GM20000 (cell line): ENCODE data around the gene TSPAN19.

Source experiments
- DNase-seq: peaks from one replicate; pipeline ENCODE4 v3.0.0; 2012; ENCODE audit warnings: low spot score
- TF ChIP-seq, protein P1 (sequence below): IDR thresholded peaks from 2 replicates; pipeline ENCODE4 v1.5.1; 2012; ENCODE audit warnings: mild to moderate bottlenecking, control low read depth; ENCODE audit errors: extremely low read depth, missing control alignments

Gene TSPAN19

DNA sequence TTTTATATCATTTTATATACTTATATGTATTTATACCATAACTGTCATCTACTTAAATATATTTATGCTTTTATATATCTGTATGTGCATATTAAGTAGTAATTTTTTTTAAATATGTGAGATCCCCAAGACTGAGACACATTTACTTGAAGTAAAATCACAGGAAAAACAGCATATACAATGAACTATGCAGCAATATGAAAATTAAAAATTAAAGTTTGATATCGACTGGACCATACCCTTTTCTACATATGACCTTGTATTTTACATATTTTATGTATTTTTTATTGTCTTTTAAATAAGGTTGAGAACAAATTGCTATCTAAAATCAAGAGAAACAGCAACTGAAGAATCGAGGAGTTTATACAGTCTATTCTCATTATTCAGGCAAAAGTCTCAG lies 50.0 kb downstream of the TSPAN19 start:
- TF ChIP-seq, protein P1, sequence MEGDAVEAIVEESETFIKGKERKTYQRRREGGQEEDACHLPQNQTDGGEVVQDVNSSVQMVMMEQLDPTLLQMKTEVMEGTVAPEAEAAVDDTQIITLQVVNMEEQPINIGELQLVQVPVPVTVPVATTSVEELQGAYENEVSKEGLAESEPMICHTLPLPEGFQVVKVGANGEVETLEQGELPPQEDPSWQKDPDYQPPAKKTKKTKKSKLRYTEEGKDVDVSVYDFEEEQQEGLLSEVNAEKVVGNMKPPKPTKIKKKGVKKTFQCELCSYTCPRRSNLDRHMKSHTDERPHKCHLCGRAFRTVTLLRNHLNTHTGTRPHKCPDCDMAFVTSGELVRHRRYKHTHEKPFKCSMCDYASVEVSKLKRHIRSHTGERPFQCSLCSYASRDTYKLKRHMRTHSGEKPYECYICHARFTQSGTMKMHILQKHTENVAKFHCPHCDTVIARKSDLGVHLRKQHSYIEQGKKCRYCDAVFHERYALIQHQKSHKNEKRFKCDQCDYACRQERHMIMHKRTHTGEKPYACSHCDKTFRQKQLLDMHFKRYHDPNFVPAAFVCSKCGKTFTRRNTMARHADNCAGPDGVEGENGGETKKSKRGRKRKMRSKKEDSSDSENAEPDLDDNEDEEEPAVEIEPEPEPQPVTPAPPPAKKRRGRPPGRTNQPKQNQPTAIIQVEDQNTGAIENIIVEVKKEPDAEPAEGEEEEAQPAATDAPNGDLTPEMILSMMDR: no peak
- DNase-seq: no peak

DNA sequence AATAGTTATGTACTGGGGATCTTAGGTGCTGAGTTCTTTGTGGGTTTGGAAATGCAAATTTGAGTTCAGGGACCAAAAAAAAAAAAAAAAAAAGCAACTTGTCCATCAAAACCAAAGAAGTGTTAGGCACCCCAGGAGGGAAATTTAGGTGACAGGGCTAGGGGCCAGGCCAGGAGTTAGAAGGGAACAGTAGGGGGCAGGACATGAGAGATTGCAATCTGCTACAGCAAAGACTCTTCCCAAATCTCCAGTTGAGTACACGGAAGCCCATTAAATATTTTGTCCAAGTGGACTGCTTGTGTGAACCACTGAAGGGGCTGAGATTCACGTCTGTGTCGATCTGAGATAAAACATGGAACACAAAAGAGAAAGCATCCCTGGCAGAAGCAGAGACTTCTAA lies 52.8 kb downstream of the TSPAN19 start:
- TF ChIP-seq, protein P1: no peak
- no peak for DNase-seq

DNA sequence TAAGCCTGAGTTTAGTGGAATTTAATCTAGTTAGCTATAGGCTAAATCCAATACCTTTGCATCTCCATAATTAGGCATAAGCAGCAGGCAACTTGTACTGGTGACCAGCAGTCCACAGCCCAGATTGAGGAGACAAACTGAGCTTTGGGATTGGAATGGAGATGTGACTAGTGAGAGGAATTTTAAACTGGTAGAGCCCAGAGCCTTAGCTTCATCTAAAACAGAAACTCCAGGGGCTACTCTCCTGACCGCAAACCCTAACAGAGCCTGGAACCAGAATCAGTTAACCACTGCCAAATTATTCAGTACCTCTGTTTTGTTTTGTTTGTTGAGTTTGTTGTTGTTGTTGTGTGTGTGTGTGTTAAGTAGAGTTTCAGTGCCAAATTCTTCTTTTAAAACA lies 53.2 kb downstream of the TSPAN19 start:
- TF ChIP-seq, protein P1: no peak
- no peak for DNase-seq

DNA sequence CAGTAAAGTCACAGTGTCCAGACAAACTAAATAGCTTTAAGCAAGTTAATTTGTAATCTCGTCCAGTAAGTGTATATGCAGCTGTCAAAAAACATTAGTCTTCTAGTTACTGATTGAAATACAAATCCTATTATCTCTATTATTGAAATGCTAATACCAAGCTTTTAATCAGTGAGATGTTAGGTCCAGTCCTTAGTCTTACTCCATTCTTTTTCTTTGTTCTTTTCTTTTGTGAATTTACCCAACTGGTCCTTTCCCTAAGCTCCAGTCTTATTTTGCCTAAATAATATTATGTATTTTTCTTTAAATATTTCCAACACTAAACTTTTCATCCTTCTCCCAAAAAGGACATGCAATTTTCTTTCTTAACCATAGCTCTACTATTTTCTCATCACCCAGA lies 57.2 kb downstream of the TSPAN19 start:
- DNase-seq: no peak
- TF ChIP-seq, protein P1: no peak

DNA sequence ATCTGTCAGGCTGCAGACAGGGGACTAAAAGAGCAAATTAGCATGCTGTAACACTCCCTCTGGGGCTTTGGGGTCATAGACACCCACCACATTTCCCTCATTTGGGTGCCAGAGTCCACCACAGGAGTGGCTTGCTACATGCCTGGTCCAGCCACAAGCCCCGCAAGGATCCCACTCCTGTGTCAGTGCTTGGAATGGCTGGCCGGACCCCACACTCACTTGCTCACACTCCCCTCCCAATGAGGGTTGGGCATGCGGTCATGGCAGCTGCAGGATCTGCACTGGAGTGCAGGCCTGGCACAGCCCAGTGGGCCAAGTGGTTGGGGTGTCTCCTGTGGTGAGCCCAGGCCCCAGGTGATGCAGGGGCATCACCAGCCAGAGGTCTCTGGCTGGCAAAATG lies 59.9 kb downstream of the TSPAN19 start:
- DNase-seq: no peak
- TF ChIP-seq, protein P1: no peak

DNA sequence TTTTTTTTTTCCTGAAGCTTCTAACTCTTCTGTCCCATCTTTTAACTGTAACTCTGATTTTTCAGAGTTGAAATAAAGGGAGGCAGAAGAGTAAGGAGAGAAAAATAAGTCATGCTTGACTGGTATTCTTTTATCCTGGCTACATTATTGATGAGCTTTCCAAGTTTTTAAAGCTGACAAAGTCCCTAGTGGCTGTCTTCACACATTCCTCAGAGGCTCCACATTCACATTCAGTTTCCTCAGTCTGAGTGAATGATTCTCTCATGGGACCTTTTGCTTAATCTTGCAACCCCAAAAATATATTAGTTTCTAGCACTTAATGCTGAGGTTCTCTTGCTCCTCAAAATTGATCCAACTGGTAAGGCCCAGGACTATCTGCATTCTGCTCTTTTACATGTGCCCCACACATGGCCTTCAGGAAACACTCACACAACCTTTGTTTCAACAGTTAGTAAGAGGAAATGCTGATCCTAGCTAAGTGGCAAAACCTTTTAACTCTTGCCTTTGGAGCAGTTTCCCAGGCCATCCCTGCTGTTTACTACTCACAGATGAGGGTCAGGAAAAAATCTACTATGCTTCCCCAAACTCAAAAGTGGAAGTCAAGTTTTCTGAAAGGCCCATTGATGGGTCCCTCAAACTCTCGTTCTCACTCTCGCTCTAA lies 61.8 kb downstream of the TSPAN19 start:
- TF ChIP-seq, protein P1: no peak
- DNase-seq: no peak

DNA sequence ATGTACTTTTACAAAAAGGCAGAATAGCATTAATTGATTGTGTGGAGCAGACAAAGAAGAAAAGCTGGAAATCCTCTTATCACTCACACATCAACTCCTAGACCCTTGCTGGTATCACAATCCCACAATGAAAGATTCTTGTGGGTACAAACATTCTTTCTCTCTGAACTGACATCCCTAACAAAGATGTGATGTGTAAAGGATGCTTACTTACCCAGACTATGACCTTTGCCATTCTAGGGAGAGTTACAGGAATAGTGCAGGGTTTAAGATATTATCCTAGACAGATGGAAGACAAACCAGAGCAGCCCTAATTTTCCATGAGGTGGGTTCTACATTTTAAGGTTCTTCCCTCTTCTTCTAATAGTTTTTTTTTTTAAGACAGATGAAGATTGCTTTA lies 63.1 kb downstream of the TSPAN19 start:
- DNase-seq: no peak
- TF ChIP-seq, protein P1: no peak
